GM19468 (cell line): ENCODE data around the gene NT5C2.
"Not testable (repeated sequence)": the region's sequence is repeated elsewhere in the genome, so short reads cannot be mapped to it uniquely, and the experiment has no call there.

Source experiments
- ATAC-seq: cut with Tn5 transposase; IDR thresholded peaks from one replicate; pipeline ENCODE4 v1.9.1; 2021; ENCODE audit warnings: mild to moderate bottlenecking, moderate library complexity, moderate number of reproducible peaks; ENCODE audit not compliant: unreplicated experiment; ENCODE audit errors: extremely low read depth

The NT5C2 gene

GRCh38 chr10:103203466-103203865, 10.4 kb upstream of the NT5C2 start:
- ATAC-seq: no peak

GRCh38 chr10:103202319-103202718, 9.2 kb upstream of the NT5C2 start:
- ATAC-seq: no peak

GRCh38 chr10:103199488-103199887, 6.4 kb upstream of the NT5C2 start:
- no peak for ATAC-seq

- ATAC-seq: no peak
Measured at GRCh38 chr10:103198648-103199047, 5.6 kb upstream of the NT5C2 start.

- no peak for ATAC-seq
Measured at GRCh38 chr10:103197903-103198302, 4.8 kb upstream of the NT5C2 start.

GRCh38 chr10:103197174-103197573, 4.1 kb upstream of the NT5C2 start:
- ATAC-seq: no peak

GRCh38 chr10:103196516-103196915, 3.4 kb upstream of the NT5C2 start:
- ATAC-seq: no peak

GRCh38 chr10:103193820-103194529, 903 bp upstream of the NT5C2 start:
- no peak for ATAC-seq

GRCh38 chr10:103192451-103193106, 493 bp downstream of the NT5C2 start:
- peak; percentile 13 for ATAC-seq

- no peak for ATAC-seq
Measured at GRCh38 chr10:103192089-103192450, 1.0 kb downstream of the NT5C2 start.

- ATAC-seq: not testable (repeated sequence)
Measured at GRCh38 chr10:103191198-103191597, 1.9 kb downstream of the NT5C2 start.

GRCh38 chr10:103188853-103189252, 4.2 kb downstream of the NT5C2 start:
- ATAC-seq: no peak

GRCh38 chr10:103186128-103186527, 6.9 kb downstream of the NT5C2 start:
- ATAC-seq: no peak

- no peak for ATAC-seq
Measured at GRCh38 chr10:103184615-103185014, 8.5 kb downstream of the NT5C2 start.

- ATAC-seq: not testable (repeated sequence)
Measured at GRCh38 chr10:103183991-103184451, 9.1 kb downstream of the NT5C2 start.

GRCh38 chr10:103181244-103181643, 11.8 kb downstream of the NT5C2 start:
- ATAC-seq: no peak

- no peak for ATAC-seq
Measured at GRCh38 chr10:103180491-103180890, 12.6 kb downstream of the NT5C2 start.

- ATAC-seq: no peak
Measured at GRCh38 chr10:103177123-103177522, 15.9 kb downstream of the NT5C2 start.

GRCh38 chr10:103175580-103176285, 17.3 kb downstream of the NT5C2 start:
- ATAC-seq: no peak

GRCh38 chr10:103174324-103174723, 18.7 kb downstream of the NT5C2 start:
- not testable (repeated sequence) for ATAC-seq

- no peak for ATAC-seq
Measured at GRCh38 chr10:103171278-103171677, 21.8 kb downstream of the NT5C2 start.
